HG03575 (cell line): ENCODE measurements around the gene CTSZ.

Experiments
- ATAC-seq: cut with Tn5 transposase; IDR thresholded peaks from one replicate; pipeline ENCODE4 v1.9.1; 2021; ENCODE audit not compliant: unreplicated experiment, insufficient number of reproducible peaks, low FRiP score; ENCODE audit errors: extremely low read depth

The CTSZ gene

DNA sequence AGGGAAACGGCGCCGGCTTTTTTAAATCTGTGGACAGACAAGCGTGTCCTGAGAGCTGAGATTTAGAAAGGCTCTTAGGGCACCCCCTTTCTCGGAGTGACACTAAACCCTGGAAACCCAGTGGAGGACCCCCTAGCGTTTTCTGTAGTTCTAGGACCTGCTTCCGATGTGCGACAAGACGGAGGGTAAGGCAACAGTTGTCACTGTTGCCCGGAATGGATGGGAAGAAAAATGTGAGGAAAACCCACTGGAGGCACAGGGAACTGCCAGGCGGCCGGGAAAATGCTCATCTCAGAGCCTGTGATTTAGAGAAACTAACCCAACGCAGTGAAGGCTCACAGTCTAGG is 25.6 kb upstream of the CTSZ start:
- no peak for ATAC-seq

DNA sequence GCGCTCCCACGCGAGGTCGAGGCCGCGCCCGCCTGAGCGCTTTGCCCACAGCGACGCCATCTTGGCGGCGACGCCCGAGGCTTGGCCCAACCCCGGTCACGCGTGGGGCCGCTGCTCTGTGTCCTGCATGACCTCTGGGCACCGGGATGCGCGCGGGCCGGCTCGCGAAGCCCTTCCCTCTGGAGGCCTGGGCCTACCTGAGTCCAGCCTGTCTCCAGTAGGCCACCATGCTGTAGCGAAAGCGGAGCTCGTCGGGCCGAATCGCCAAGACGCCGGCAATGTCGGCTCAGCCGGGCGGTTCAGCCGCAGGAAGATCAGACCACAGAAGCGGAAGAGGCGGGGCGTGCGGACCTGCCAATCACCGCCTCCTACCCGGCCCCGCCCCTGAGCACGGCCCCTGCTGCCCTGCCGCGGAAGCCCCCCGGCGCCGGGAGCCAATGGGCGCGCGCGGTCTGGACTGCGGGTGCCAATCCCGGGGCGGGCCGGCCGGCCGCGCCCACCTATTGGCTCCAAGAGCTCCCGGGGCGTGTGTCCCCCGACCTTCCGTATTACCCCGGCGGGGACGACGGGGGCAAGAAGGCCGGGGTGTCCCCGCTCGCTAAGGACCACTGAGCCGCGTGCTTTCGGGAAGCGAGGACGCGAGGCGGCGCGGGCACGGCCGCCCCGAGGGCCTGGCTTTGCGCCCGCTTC is 25.1 kb upstream of the CTSZ start, which contains the start of gene ATP5F1E:
Gene ATP5F1E, minus strand, starts transcription at position 313 of the 690 bp plus-strand sequence. Its CDS starts 84 bp downstream, at position 229.
- no peak for ATAC-seq

DNA sequence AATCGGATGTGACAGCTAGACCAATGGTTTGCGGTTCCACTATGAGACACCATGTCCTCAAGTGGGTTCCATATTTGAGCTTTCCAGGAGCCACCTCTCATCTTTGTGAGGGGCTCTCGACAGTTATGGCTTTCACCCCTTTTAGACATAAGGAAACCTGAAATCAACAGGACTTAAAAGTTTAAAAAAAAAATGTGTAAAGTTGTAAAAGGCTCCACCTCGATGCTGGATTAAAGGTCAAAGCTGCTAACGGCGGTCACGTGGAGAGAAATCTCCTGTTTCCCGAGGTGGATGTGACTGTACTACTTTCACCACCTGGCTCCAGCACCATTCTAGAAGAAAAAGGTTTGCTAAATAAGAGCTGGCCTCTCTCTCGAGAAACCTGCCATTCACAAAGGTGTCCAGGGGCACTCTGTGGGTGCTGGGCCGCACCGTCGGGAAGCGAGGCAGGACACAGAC is 24.5 kb upstream of the CTSZ start:
- no peak for ATAC-seq

DNA sequence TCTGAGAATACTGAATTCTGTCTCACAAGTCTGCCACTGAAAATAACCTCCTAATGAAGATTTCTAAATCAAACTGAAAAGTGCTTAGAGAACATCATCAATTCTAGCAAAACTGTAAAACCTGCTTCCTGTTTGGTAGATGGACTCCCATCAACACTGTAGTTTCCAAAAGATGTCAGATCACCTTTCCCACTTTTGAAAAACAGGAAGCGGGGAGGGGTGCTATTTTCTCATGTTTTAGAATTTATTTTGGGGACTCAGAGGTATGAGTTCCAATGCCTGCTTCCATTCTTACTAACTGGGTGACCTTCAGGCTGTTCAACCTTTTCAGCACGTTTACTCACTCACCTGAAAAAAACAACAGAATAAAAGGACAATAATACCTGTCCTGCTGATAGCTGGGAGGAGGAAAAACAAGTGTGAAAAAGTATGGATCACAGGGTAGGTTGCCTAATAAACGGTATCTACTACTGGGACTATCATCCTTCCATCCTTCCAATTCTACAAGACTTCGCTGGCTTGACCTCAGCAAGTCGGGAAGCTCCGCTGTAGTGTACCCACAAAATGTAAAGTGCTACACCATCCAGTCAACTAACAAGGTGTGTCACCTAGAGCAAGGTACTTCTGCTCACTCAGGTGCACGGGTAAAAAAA is 24.0 kb upstream of the CTSZ start:
- no peak for ATAC-seq

DNA sequence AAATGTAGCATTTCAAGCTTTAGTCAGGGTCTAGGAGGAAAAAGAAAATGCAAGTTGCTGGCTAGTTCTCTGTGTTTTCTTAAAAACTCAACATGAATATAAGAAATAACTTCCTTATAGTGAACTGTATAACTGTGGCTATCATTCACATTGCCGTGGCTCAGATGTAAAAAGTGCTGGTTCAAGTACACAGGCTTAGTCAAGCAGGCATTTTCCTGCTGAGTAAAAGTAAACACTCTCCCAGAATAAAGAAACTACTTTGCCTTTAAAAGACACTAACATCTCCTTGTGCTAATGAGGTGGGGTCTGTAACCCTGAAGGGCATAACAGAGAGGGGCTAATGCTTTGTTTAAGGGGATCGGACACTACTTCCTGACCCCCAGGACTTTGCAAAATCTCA is 21.8 kb upstream of the CTSZ start:
- ATAC-seq: no peak

DNA sequence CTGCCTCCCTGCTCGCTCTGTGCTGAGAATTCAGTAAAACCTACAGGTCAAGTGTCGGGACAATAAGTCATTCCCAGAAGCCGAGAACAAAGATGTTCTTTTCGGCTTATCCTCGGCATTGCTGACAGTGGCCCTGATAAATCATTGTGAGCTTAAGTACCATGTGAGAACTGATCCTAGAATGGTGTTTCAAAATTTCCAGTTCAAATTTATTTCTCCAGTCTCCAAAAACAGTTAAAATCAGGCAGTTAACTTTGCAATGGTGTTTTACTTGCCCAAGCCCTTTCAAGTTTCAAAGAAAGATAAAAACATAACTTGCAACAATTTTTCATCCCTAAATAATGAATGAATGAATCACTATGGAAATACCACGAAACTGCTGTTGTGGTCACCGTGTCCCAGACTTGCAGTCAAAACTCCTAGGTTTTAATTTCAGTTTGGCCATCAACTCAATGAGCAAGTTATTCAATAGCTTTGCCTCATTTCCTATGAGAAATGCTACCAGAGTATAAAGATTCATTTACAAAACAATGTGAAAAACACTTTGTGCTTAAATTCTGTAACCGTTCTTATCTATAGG is 20.8 kb upstream of the CTSZ start:
- no peak for ATAC-seq

DNA sequence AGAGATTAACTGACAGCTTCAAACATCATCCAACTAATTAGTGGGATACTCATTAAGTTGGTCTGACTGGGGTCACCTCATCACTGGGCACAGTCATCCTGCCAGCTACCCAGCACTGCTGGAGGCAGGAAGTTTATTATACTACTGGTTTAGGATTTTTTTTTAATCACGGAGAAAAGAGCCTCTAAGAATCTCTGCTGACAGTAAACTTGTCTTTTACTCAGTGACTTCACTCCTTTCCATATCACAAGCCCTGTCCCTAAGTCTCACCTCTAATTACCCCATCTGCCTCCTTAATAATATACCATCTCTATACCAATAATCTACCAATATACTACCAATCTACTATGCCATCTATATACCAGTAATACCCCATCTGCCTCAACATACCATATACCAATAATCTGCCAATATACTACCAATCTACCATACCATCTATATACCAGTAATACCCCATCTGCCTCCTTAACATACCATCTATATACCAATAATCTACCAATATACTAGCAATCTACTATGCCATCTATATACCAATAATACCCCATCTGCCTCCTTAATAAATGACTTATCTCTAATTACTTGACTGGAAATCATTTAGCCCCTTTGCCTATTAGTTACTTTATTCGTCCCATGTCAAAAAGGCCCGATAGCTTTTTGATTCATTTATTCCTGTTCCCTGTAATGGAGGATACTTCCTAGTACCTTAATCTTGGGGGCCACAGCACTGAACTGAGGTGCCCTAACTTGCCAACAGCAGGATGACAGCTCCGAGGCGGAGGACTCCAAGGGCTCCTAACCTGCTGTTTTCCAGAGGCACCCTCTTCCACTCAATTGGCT is 20.1 kb upstream of the CTSZ start:
- no peak for ATAC-seq

DNA sequence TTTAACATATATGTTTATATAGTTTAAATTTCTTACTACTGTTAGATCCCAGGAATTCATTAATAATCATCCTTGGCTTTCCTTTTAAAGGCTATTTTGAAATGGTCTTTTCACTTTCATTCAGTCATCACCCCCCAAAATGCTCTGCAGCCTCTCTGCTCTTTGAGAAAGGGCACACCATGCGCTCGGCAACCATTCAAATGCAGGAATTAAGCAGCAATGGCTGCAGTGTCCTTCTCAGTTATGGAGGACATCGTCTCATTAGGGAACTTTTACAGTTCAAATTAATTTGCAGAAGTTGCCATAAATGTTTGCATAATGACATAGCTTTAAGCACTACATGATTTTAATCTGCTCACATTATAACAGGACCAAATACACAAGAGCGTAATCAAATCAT is 18.5 kb upstream of the CTSZ start:
- ATAC-seq: no peak

DNA sequence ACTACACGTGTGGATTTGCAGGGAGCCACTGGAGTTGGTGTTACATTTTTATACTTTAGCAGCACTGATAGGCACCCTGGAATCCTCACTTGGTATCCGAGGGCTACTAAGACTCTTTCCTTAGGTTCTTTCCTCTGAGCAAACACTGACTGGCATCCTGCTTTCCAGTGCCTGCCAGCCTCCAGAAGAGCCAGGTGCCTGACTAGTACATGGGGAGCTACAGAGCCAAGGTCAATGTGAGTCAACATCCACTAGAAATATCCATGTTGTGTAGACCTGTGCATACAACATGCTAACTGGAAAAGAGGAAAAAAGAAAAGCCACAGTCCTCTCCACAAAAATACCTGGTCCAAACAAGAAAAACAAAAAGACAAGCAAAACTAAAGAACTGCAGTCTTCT is 18.0 kb upstream of the CTSZ start:
- ATAC-seq: no peak

DNA sequence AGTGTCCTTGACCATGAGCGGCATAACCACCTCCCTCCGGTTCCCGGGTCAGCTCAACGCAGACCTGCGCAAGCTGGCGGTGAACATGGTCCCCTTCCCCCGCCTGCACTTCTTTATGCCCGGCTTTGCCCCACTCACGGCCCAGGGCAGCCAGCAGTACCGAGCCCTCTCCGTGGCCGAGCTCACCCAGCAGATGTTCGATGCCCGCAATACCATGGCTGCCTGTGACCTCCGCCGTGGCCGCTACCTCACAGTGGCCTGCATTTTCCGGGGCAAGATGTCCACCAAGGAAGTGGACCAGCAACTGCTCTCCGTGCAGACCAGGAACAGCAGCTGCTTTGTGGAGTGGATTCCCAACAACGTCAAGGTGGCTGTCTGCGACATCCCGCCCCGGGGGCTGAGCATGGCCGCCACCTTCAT is 17.1 kb upstream of the CTSZ start:
- ATAC-seq: no peak

DNA sequence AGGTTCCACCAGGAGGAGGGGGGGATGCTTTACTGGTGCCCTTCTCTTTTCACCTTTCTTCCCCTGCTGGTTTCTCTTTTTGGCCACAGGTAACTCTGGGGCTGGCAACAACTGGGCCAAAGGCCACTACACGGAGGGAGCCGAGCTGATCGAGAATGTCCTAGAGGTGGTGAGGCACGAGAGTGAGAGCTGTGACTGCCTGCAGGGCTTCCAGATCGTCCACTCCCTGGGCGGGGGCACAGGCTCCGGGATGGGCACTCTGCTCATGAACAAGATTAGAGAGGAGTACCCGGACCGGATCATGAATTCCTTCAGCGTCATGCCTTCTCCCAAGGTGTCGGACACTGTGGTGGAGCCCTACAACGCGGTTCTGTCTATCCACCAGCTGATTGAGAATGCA is 16.6 kb upstream of the CTSZ start:
- ATAC-seq: no peak

DNA sequence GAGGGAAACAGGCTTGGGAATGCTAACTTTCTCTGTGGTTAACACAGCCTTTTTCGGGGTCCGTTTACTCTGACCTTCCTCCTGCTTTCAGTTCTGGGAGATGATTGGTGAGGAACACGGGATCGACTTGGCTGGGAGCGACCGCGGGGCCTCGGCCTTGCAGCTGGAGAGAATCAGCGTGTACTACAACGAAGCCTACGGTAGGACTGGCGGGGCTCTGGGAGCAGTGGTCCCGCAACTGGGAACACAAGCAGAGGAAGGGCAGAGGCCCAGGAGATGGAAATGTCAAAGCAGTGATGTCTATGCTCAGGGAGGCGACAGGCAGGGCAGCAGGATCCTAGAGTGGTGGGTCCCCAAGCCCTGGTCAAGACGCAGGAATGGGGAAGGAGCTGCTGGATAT is 15.7 kb upstream of the CTSZ start:
- no peak for ATAC-seq

DNA sequence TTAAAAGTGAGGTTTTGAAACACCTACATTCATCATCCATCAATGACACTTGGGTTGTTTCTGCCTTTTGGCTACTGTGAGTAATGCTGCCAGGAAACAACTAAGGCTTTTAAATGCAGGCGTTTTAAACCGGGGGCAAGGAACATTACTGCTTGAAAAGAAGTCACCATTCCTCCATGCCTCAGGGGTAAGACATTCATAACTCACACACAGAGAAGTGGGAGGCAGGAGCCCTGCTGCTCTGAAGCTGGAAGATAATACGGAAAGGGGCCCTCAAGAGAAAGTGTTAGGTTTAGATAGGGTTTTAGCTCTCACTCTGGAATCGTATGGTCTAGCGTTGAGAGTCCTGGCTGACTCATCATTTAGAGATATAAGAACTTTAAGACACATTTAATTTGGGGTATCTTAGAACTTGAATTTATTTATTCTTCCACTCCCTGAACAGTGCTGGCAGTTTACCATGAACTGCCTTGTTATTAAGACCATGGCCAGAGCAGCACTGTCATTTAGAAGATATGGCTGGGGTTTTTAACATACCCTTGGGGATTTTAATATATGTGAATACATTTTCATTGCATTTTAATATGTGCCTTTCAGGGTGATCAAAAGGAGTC is 14.0 kb upstream of the CTSZ start:
- ATAC-seq: no peak

DNA sequence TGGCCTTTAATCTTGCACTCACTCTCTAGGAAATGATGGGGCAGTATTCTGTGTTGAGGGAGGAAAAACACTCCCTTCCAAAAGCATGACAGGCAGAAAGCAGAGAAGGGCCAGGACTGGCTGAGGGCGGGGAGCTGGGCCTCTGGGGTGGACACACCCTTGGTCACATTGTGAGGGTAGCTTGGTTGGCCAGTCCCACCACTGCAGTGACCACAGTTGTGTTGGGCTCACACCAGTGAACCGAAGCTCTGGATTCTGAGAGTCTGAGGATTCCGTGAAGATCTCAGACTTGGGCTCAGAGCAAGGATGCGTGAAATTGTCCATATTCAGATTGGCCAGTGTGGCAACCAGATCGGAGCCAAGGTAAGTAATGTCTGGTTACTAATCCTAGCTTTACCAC is 12.2 kb upstream of the CTSZ start, which contains the start of gene TUBB1:
Gene TUBB1, plus strand, starts transcription at position 213 of the 400 bp plus-strand sequence. Its CDS starts 94 bp downstream, at position 307.
- no peak for ATAC-seq

DNA sequence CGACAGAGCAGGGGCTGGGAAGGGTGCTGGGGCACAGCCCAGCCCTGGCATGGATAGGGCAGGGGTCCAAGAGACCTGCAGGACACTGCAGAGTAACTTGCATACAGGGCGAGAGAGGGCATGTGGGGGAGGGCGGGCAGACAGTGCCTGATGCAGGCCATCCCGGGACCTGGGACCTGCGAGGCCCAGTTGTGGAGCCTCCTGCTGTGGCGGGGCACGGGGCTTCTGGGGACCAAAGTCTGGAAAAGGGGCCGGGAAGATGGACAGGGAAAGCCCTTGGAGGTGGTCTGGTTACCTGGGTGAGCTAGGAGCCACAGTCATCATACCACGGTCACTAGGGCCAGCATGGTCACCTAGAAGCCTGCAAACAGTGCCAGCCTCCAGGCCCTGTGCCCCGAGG is 11.8 kb upstream of the CTSZ start:
- no peak for ATAC-seq

DNA sequence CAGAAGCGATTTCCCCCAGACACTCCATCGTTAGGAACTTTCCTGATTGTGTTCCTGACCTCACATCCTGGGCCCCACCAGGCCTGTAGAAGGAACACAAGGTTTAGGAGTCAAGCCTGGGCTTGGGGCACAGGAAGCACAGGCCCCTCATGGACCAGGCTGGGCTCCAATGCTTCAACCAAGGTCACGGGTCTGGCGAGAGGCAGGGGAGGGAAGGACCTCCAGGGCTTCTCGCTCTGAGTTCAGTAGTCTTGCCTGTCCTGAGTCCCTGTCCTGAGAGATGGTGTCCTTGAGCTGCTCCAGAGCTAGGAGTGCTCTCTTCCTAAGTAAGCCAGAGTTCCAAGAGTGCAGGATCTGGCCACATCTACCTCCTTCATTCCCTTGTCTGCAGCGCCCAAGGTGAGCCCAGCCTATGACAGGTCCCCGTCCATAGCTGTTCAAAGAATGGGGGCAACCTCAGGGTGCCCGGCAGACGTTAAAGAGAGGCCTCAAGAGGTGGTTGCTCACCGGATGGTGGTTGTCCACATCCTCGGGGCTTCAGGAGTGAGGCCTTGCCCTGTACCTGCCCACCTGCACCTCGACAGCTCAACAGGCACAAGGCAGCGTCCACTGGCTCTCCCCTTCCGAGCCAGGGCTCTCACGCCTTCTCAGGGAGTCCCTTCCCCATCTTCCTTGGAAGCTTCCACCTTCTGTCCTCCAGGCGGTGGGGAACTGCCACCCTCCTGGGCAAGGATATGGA is 10.6 kb upstream of the CTSZ start:
- ATAC-seq: no peak

DNA sequence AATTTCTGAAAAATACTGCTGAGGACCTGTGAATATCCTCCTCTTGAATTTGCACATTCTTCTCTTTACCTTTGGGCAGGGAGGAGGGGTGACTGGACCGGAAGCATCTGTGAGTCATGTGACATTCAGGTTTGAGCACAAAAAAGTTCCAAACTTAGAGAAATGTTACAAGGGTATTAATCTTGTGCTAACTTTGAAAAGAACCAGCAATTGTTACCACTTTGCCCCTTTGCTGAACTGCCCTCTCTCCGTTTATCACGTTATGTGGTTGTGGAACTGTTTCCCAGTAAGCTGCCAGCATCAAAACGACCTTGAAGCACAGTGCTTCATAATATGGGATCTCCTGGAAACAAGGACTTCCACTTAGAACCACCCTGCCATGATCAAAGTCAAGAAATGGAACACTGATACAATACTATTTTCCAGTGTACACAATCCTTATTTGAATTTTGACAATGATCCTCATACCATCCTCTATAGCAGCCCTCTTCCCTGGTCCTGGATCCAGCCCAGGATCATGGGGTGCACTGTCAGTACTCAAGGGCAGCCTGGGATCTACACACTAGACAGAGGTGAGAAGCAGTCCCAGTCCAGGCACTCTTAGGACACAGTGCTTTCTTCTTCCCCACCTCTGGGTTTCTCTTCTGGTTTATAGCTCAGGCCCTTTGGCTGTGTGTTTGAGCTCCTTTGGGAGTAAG is 9.9 kb upstream of the CTSZ start:
- no peak for ATAC-seq
